ENCODE measurements around the gene KIF6. TPM values are rescaled to one million over a fixed set of nuclear protein-coding genes. Genes with fewer than 3 reads are reported as not detected.

Gene KIF6
- total and polyA plus RNA-seq, 2 donors (not counting 1 experiment from before 2014, with no cell fraction given) = not detected

GRCh38 chr6:39381550-39382140 is 343.6 kb downstream of the KIF6 start:
- no peaks in the 10 kb centered on the region for H3K9me3 ChIP-seq (ENCODE audit: control extremely low read depth in 1 of 3, control insufficient read depth in 2 of 3, insufficient read depth in 1 of 3, low read length in 2 of 3)
- POLR2A ChIA-PET = no interaction called here
- H3K4me1 ChIP-seq (ENCODE audit: control insufficient read depth in 2 of 2, insufficient read depth in 2 of 2, low read length in 2 of 2) = no peaks in the 10 kb centered on the region
- 91% methylated on average over 1 of the region's 5 CpGs for WGBS (ENCODE audit: insufficient coverage)
- no peaks in the 10 kb centered on the region for H3K79me2 ChIP-seq (ENCODE audit: control insufficient read depth, insufficient read depth, low read length)
- intact Hi-C loops (cut with micrococcal nuclease) = no loop called here
- no peak overlapping the region for H3K4me2 ChIP-seq (replicated peaks; ENCODE audit: low read depth, low read length, poor library complexity, severe bottlenecking)
- no peak for ATAC-seq (ENCODE audit: low read depth)
- no peak overlapping the region for H2AFZ ChIP-seq (ENCODE audit: insufficient read depth, low read depth, low read length, poor library complexity, severe bottlenecking)
- no peak overlapping the region for H3K4me3 Mint-ChIP-seq
- peaks cover 0 to 6% (median 0%) of the 10 kb centered on the region in 4 experiments for H3K27me3 ChIP-seq (replicated peaks in 1 of 4; ENCODE audit: control extremely low read depth in 1 of 4, control insufficient read depth in 3 of 4, insufficient read depth in 4 of 4, low read length in 3 of 4)
- H3K4me1 Mint-ChIP-seq = no peaks in the 10 kb centered on the region
- H3K9ac ChIP-seq (ENCODE audit: low read length) = no peak overlapping the region
- DNase-seq = no peak
- H3K27ac Mint-ChIP-seq = no peak overlapping the region
- H3K4me3 ChIP-seq (ENCODE audit: control extremely low read depth in 1 of 5, extremely low read depth in 1 of 5, insufficient read depth in 1 of 5, low read depth in 2 of 5, low read length in 4 of 5) = no peak overlapping the region
- H3K27ac ChIP-seq (ENCODE audit: low read length in 2 of 2) = no peak overlapping the region
- H4K20me1 ChIP-seq (ENCODE audit: control insufficient read depth, insufficient read depth, low read length, poor library complexity, severe bottlenecking) = no peaks in the 10 kb centered on the region
- TF ChIP-seq CTCF (IDR thresholded peaks at IDR 0.05) = no peak
- TF ChIP-seq EZH2 (IDR thresholded peaks at IDR 0.05; ENCODE audit: borderline replicate concordance, insufficient read depth, low read depth, low read length, poor library complexity, severe bottlenecking) = no peak
- H3K27me3 Mint-ChIP-seq = peaks cover 19% of the 10 kb centered on the region
- CTCF ChIA-PET = no interaction called here
- H3K9me3 Mint-ChIP-seq (ENCODE audit: insufficient read depth) = no peaks in the 10 kb centered on the region
- no peaks in the 10 kb centered on the region for H3K36me3 ChIP-seq (replicated peaks in 1 of 2; ENCODE audit: control extremely low read depth in 1 of 2, control insufficient read depth in 1 of 2, extremely low read depth in 1 of 2, insufficient read depth in 2 of 2, low read length in 1 of 2)

- Histone ChIP-seq H3K9ac (ENCODE audit: low read length) (no peak overlapping the region), H4K20me1 (ENCODE audit: control insufficient read depth, insufficient read depth, low read length, poor library complexity, severe bottlenecking) (no peaks in the 10 kb centered on the region), H3K79me2 (ENCODE audit: control insufficient read depth, insufficient read depth, low read length) (no peaks in the 10 kb centered on the region), H3K36me3 (replicated peaks in 1 of 2; ENCODE audit: control extremely low read depth in 1 of 2, control insufficient read depth in 1 of 2, extremely low read depth in 1 of 2, insufficient read depth in 2 of 2, low read length in 1 of 2) (no peaks in the 10 kb centered on the region), H3K4me3 (ENCODE audit: control extremely low read depth in 1 of 5, extremely low read depth in 1 of 5, insufficient read depth in 1 of 5, low read depth in 2 of 5, low read length in 4 of 5) (no peak overlapping the region), H3K9me3 (ENCODE audit: control extremely low read depth in 1 of 3, control insufficient read depth in 2 of 3, insufficient read depth in 1 of 3, low read length in 2 of 3) (no peaks in the 10 kb centered on the region), H3K27me3 (replicated peaks in 1 of 4; ENCODE audit: control extremely low read depth in 1 of 4, control insufficient read depth in 3 of 4, insufficient read depth in 4 of 4, low read length in 3 of 4) (peaks cover 0 to 6% (median 0%) of the 10 kb centered on the region in 4 experiments), H2AFZ (ENCODE audit: insufficient read depth, low read depth, low read length, poor library complexity, severe bottlenecking) (no peak overlapping the region), H3K4me2 (replicated peaks; ENCODE audit: low read depth, low read length, poor library complexity, severe bottlenecking) (no peak overlapping the region), H3K27ac (ENCODE audit: low read length in 2 of 2) (no peak overlapping the region), H3K4me1 (ENCODE audit: control insufficient read depth in 2 of 2, insufficient read depth in 2 of 2, low read length in 2 of 2) (no peaks in the 10 kb centered on the region)
- TF ChIP-seq CTCF (IDR thresholded peaks at IDR 0.05) (no peak), EZH2 (IDR thresholded peaks at IDR 0.05; ENCODE audit: borderline replicate concordance, insufficient read depth, low read depth, low read length, poor library complexity, severe bottlenecking) (no peak)
- no peak for ATAC-seq (ENCODE audit: low read depth)
- DNase-seq = no peak
- H3K4me1 Mint-ChIP-seq = no peaks in the 10 kb centered on the region
- H3K9me3 Mint-ChIP-seq (ENCODE audit: insufficient read depth) = no peaks in the 10 kb centered on the region
- intact Hi-C loops (cut with micrococcal nuclease) = no loop called here
- ChIA-PET POLR2A (no interaction called here), CTCF (no interaction called here)
- WGBS (ENCODE audit: insufficient coverage) = no CpG with 5 or more reads among the region's 6 CpGs
- H3K27me3 Mint-ChIP-seq = peaks cover 16% of the 10 kb centered on the region
- H3K27ac Mint-ChIP-seq = no peak overlapping the region
- H3K4me3 Mint-ChIP-seq = no peak overlapping the region
These were observed 344.2 kb downstream of the KIF6 start for GRCh38 chr6:39380837-39381549.

Measured in B cell (primary cell).